Gastrocnemius medialis (tissue), 4 donors: ENCODE data around the gene ZNF892.

Experiments used
- POLR2A ChIP-seq, 2 donors: fragments of 450-650 bp; IDR thresholded peaks; one replicate each; pipeline ENCODE4 v1.6.1; 2017; ENCODE audit warnings: antibody characterized with exemption in 2 of 2, mild to moderate bottlenecking in 2 of 2, moderate library complexity in 2 of 2
- TF ChIP-seq, protein P1 (sequence below), 5 experiments: fragments of 450-650 bp in 3 of 5; fragments of 200-600 bp in 2 of 5; sonication (generic) in 2 of 5; IDR thresholded peaks in 4 of 5; conservative IDR thresholded peaks in 1 of 5; 1 replicate in 4 of 5; 2 replicates in 1 of 5; pipeline ENCODE4 v1.5.1; 2016 to 2019; ENCODE audit warnings: antibody characterized with exemption in 5 of 5, mild to moderate bottlenecking in 3 of 5, moderate library complexity in 3 of 5

DNA sequence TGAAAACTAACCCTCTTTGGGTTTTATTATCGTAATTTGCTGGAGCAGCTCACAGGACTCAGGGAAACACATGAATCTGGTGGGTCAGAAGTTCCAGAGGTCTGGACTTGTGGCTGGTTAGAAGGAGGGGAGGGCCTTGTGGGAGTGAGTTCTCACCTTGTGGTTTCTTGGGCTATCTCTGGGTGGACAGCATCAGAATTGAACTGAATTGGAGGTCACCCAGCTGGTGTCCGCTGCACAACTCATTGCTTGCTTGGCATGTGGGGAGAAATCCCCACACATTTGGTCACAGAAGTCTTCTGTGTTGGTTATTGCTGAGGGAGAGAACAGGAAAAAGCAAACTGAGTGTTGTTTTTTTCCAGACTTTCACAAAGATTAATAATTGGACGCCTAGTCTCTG, 27.5 kb downstream of the ZNF892 start:
- TF ChIP-seq, protein P1, sequence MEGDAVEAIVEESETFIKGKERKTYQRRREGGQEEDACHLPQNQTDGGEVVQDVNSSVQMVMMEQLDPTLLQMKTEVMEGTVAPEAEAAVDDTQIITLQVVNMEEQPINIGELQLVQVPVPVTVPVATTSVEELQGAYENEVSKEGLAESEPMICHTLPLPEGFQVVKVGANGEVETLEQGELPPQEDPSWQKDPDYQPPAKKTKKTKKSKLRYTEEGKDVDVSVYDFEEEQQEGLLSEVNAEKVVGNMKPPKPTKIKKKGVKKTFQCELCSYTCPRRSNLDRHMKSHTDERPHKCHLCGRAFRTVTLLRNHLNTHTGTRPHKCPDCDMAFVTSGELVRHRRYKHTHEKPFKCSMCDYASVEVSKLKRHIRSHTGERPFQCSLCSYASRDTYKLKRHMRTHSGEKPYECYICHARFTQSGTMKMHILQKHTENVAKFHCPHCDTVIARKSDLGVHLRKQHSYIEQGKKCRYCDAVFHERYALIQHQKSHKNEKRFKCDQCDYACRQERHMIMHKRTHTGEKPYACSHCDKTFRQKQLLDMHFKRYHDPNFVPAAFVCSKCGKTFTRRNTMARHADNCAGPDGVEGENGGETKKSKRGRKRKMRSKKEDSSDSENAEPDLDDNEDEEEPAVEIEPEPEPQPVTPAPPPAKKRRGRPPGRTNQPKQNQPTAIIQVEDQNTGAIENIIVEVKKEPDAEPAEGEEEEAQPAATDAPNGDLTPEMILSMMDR (IDR thresholded peaks at IDR 0.05 in 4 of 5, conservative IDR thresholded peaks at IDR 0.05 in 1 of 5) = no peak
- no peak for TF ChIP-seq POLR2A (IDR thresholded peaks at IDR 0.05)
